Effector memory CD4-positive, alpha-beta T cell (primary cell): ENCODE data around the gene PIR.

ENCODE experiments used
- DNase-seq, 3 donors: peaks; one replicate each; pipeline ENCODE4 v3.0.0-alpha.2; 2020
- H3K27ac ChIP-seq: 2 replicates; pipeline ENCODE4 v1.7.0; 2013; ENCODE audit warnings: mild to moderate bottlenecking, low read length, moderate library complexity; ENCODE audit not compliant: insufficient read depth, poor library complexity, severe bottlenecking
- H3K27me3 ChIP-seq: replicated peaks from 2 replicates; pipeline ENCODE4 v1.7.0; 2013; ENCODE audit warnings: mild to moderate bottlenecking, low read length; ENCODE audit not compliant: insufficient read depth, control insufficient read depth, poor library complexity, severe bottlenecking
- H3K36me3 ChIP-seq: 2 replicates; pipeline ENCODE4 v1.7.0; 2013; ENCODE audit warnings: mild to moderate bottlenecking, low read length, moderate library complexity; ENCODE audit not compliant: control insufficient read depth, insufficient read depth
- H3K4me1 ChIP-seq: 2 replicates; pipeline ENCODE4 v1.7.0; 2013; ENCODE audit warnings: low read length, mild to moderate bottlenecking; ENCODE audit not compliant: control insufficient read depth, insufficient read depth, poor library complexity, severe bottlenecking
- H3K4me3 ChIP-seq: 2 replicates; pipeline ENCODE4 v1.7.0; 2013; ENCODE audit warnings: low read length, low read depth, mild to moderate bottlenecking; ENCODE audit not compliant: insufficient read depth, poor library complexity, severe bottlenecking
- H3K9me3 ChIP-seq: 2 replicates; pipeline ENCODE4 v1.7.0; 2013; ENCODE audit warnings: mild to moderate bottlenecking, low read length, moderate library complexity; ENCODE audit not compliant: control insufficient read depth
- total RNA-seq, 3 donors: gene quantifications; one replicate each; lab custom pipeline; 2026; lab: John Stamatoyannopoulos, UW

The PIR gene
- 0 to 0.26 (median 0) reads per million in 3 donors for total RNA-seq

- H3K9me3 ChIP-seq: no peaks in the 10 kb centered on the region
- peak within 1 kb of the TSS; percentile 40 for H3K4me3 ChIP-seq
- no peaks in the 10 kb centered on the region for H3K4me1 ChIP-seq
- peak; percentile 8 to 19 (median 9) for DNase-seq
- no peaks in the 10 kb centered on the region for H3K36me3 ChIP-seq
- H3K27me3 ChIP-seq: no peaks in the 10 kb centered on the region
- no peak within 1 kb of the TSS for H3K27ac ChIP-seq
Observed at GRCh38 chrX:15493118-15493962, at the start of gene PIR. TSS of gene PIR (minus strand) at chrX:15493333. CDS start at chrX:15491257, 2,076 bp downstream.

GRCh38 chrX:15530318-15530717 is 37.2 kb upstream of the PIR start:
- Histone ChIP-seq H3K9me3 (no peaks in the 10 kb centered on the region), H3K27ac (no peak overlapping the region), H3K36me3 (no peaks in the 10 kb centered on the region), H3K27me3 (no peaks in the 10 kb centered on the region), H3K4me1 (no peaks in the 10 kb centered on the region), H3K4me3 (no peak overlapping the region)
- no peak for DNase-seq

- Histone ChIP-seq H3K9me3 (no peaks in the 10 kb centered on the region), H3K27me3 (no peaks in the 10 kb centered on the region), H3K4me3 (no peak overlapping the region), H3K4me1 (no peaks in the 10 kb centered on the region), H3K36me3 (no peaks in the 10 kb centered on the region), H3K27ac (no peak overlapping the region)
- DNase-seq: no peak
Observed at GRCh38 chrX:15529165-15529564, 36.0 kb upstream of the PIR start.

GRCh38 chrX:15525664-15526416 is 32.7 kb upstream of the PIR start:
- H3K9me3 ChIP-seq: no peaks in the 10 kb centered on the region
- DNase-seq: no peak
- no peaks in the 10 kb centered on the region for H3K4me1 ChIP-seq
- H3K27me3 ChIP-seq: no peaks in the 10 kb centered on the region
- no peaks in the 10 kb centered on the region for H3K36me3 ChIP-seq
- no peak overlapping the region for H3K27ac ChIP-seq
- no peak overlapping the region for H3K4me3 ChIP-seq

- Histone ChIP-seq H3K36me3 (no peaks in the 10 kb centered on the region), H3K27ac (no peak overlapping the region), H3K4me3 (no peak overlapping the region), H3K27me3 (no peaks in the 10 kb centered on the region), H3K4me1 (no peaks in the 10 kb centered on the region), H3K9me3 (no peaks in the 10 kb centered on the region)
- no peak for DNase-seq
Observed at GRCh38 chrX:15524417-15524816, 31.3 kb upstream of the PIR start.

GRCh38 chrX:15523088-15523487 is 30.0 kb upstream of the PIR start:
- H3K4me1 ChIP-seq: no peaks in the 10 kb centered on the region
- DNase-seq: no peak
- H3K27me3 ChIP-seq: no peaks in the 10 kb centered on the region
- no peak overlapping the region for H3K27ac ChIP-seq
- H3K4me3 ChIP-seq: no peak overlapping the region
- no peaks in the 10 kb centered on the region for H3K9me3 ChIP-seq
- H3K36me3 ChIP-seq: no peaks in the 10 kb centered on the region

GRCh38 chrX:15522464-15522863 is 29.3 kb upstream of the PIR start:
- no peaks in the 10 kb centered on the region for H3K36me3 ChIP-seq
- H3K4me1 ChIP-seq: no peaks in the 10 kb centered on the region
- no peaks in the 10 kb centered on the region for H3K27me3 ChIP-seq
- H3K9me3 ChIP-seq: no peaks in the 10 kb centered on the region
- DNase-seq: no peak
- H3K27ac ChIP-seq: no peak overlapping the region
- no peak overlapping the region for H3K4me3 ChIP-seq

- DNase-seq: no peak
- no peak overlapping the region for H3K4me3 ChIP-seq
- H3K9me3 ChIP-seq: no peaks in the 10 kb centered on the region
- no peaks in the 10 kb centered on the region for H3K36me3 ChIP-seq
- H3K27me3 ChIP-seq: no peaks in the 10 kb centered on the region
- no peaks in the 10 kb centered on the region for H3K4me1 ChIP-seq
- no peak overlapping the region for H3K27ac ChIP-seq
Observed at GRCh38 chrX:15515931-15516330, 22.8 kb upstream of the PIR start.

GRCh38 chrX:15514279-15514678 is 21.1 kb upstream of the PIR start:
- Histone ChIP-seq H3K27me3 (no peaks in the 10 kb centered on the region), H3K27ac (no peak overlapping the region), H3K4me3 (no peak overlapping the region), H3K4me1 (no peaks in the 10 kb centered on the region), H3K36me3 (no peaks in the 10 kb centered on the region), H3K9me3 (no peaks in the 10 kb centered on the region)
- no peak for DNase-seq

- no peak for DNase-seq
- no peaks in the 10 kb centered on the region for H3K36me3 ChIP-seq
- no peaks in the 10 kb centered on the region for H3K4me1 ChIP-seq
Observed at GRCh38 chrX:15512401-15512965, 19.4 kb upstream of the PIR start.

More at GRCh38 chrX:15512401-15512965, 19.4 kb upstream of the PIR start:
- Histone ChIP-seq H3K4me3 (no peak overlapping the region), H3K27ac (no peak overlapping the region), H3K9me3 (no peaks in the 10 kb centered on the region), H3K27me3 (no peaks in the 10 kb centered on the region)
